Mucosa of descending colon (tissue), 3 donors: ENCODE measurements around the gene FJX1. TPM values are rescaled to one million over a fixed set of nuclear protein-coding genes. Genes with fewer than 3 reads are reported as not detected.

ENCODE experiments used
- ATAC-seq: fragments of 200-7000 bp; cut with Tn5 transposase; one replicate; pipeline ENCODE4 v1.9.1; 2020; ENCODE audit warnings: mild to moderate bottlenecking, moderate library complexity
- DNase-seq, 3 donors: peaks; one replicate each; pipeline ENCODE4 v3.0.0-alpha.2; 2020
- H3K36me3 ChIP-seq: fragments of 200-600 bp; one replicate; pipeline ENCODE4 v1.8.0; 2021; ENCODE audit warnings: low read depth, mild to moderate bottlenecking
- H3K4me1 ChIP-seq: fragments of 200-600 bp; one replicate; pipeline ENCODE4 v1.8.0; 2021; ENCODE audit warnings: low read depth, mild to moderate bottlenecking
- H3K4me3 ChIP-seq: fragments of 200-600 bp; one replicate; pipeline ENCODE4 v1.8.0; 2021; ENCODE audit warnings: mild to moderate bottlenecking
- H3K9me3 ChIP-seq: fragments of 200-600 bp; one replicate; pipeline ENCODE4 v1.8.0; 2021; ENCODE audit warnings: mild to moderate bottlenecking
- intact Hi-C, 2 donors: fragments of 100-400 bp; cut with DNase I in 1 of 2; cut with micrococcal nuclease in 1 of 2; formaldehyde crosslinking; loops; one replicate each; pipeline versions ENCODE4 v1.11.0 to v1.11.1; 2022; cut with DNase I, micrococcal nuclease
- total RNA-seq, 3 donors: library from RNA; stranded (reverse); fragmentation: NEBNext Ultra II Directional in 2 of 3; extraction: Animal tissue kit (Norgen Biotek cat#: 25700) in 2 of 3; gene quantifications; one replicate each; pipeline versions ENCODE4 v1.2.1 to v1.2.4, GENCODE V29; 2021 to 2023
- TF ChIP-seq, protein P1 (sequence below): fragments of 200-600 bp; IDR thresholded peaks from one replicate; pipeline ENCODE4 v1.8.0; 2022; ENCODE audit warnings: antibody characterized with exemption, mild to moderate bottlenecking
- donor health status: DM: no; HTN: no; CAD: no; lungs with moderate emphysema.
- donor health status: DM: no; HTN: no; CAD: no.
- donor health status: DM: no; HTN: yes; CAD: no.

FJX1 gene
- total RNA-seq, 3 donors from 2014 or later = 0.36 to 1.7 (median 0.84) TPM

- TF ChIP-seq, protein P1, sequence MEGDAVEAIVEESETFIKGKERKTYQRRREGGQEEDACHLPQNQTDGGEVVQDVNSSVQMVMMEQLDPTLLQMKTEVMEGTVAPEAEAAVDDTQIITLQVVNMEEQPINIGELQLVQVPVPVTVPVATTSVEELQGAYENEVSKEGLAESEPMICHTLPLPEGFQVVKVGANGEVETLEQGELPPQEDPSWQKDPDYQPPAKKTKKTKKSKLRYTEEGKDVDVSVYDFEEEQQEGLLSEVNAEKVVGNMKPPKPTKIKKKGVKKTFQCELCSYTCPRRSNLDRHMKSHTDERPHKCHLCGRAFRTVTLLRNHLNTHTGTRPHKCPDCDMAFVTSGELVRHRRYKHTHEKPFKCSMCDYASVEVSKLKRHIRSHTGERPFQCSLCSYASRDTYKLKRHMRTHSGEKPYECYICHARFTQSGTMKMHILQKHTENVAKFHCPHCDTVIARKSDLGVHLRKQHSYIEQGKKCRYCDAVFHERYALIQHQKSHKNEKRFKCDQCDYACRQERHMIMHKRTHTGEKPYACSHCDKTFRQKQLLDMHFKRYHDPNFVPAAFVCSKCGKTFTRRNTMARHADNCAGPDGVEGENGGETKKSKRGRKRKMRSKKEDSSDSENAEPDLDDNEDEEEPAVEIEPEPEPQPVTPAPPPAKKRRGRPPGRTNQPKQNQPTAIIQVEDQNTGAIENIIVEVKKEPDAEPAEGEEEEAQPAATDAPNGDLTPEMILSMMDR = no peak
- ATAC-seq (no peak), DNase-seq (no peak)
- Histone ChIP-seq H3K4me3 (no peak overlapping the region), H3K9me3 (no peaks in the 10 kb centered on the region), H3K36me3 (no peaks in the 10 kb centered on the region), H3K4me1 (no peaks in the 10 kb centered on the region)
- intact Hi-C loops = no loop called here
These were observed 13.6 kb downstream of the FJX1 start for GRCh38 chr11:35631891-35632290.

DNA sequence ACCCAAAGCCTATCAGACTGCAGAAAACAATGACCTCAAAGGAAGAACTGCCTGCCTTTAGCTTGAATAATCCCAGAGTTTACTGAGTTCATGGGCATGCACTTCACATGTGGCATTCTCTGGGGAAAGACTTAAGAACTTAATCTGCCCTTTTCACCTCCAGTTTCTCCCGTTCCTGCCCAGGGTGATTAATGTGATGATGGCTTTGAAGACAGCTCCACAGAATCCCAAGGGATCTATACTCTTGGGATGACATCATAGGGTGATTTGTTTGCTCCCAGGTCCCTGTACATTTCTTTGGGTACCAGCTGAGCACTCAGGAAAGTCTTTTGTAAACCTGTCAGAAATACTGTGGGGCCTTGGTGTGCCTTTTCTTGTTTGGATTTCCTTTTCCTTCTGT, 14.0 kb downstream of the FJX1 start:
- TF ChIP-seq, protein P1 = no peak
- ATAC-seq (no peak), DNase-seq (no peak)
- Histone ChIP-seq H3K36me3 (no peaks in the 10 kb centered on the region), H3K9me3 (no peaks in the 10 kb centered on the region), H3K4me1 (no peaks in the 10 kb centered on the region), H3K4me3 (no peak overlapping the region)
- intact Hi-C loops = no loop called here

- TF ChIP-seq, protein P1 = no peak
- Histone ChIP-seq H3K36me3 (no peaks in the 10 kb centered on the region), H3K4me1 (no peaks in the 10 kb centered on the region), H3K4me3 (no peak overlapping the region), H3K9me3 (no peaks in the 10 kb centered on the region)
- ATAC-seq (no peak), DNase-seq (no peak)
- intact Hi-C loops = no loop called here
These were observed 15.7 kb downstream of the FJX1 start for GRCh38 chr11:35633827-35634423.

- Histone ChIP-seq H3K9me3 (no peaks in the 10 kb centered on the region), H3K4me1 (no peaks in the 10 kb centered on the region), H3K4me3 (no peak overlapping the region), H3K36me3 (no peaks in the 10 kb centered on the region)
- TF ChIP-seq, protein P1 = no peak
- ATAC-seq = no peak
- intact Hi-C loops = no loop called here
- no peak for DNase-seq
These were observed 17.7 kb downstream of the FJX1 start for GRCh38 chr11:35635933-35636332.

DNA sequence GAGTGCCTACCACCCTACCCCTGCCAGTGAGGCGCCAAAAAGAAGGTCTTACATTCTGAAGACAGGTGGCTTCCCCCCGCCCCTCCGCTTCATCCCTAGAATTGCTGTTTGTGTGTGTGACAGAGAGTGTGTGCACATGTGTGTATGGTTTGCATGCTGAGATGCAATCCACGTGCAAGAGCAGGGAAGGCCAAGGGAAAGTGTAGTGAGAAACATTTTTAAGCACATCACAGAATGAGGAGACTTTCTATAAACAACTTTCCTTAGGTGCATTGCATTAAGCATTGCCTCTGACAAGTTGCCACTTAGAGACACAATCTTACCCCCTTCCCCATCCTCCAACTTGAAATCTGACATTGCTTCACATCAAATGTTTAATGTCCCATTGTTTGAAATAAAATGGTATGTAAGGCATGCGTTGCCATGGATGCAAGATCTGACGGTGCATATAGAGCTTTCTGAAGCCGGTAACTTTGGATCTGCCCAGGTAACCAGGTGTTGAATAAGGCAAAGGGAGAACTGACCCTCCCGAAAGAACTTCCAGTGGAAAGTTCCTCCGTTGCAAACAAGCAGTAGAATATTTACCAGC, 21.4 kb downstream of the FJX1 start:
- no peak overlapping the region for H3K4me3 ChIP-seq
- H3K9me3 ChIP-seq = no peaks in the 10 kb centered on the region
- no peaks in the 10 kb centered on the region for H3K4me1 ChIP-seq
- H3K36me3 ChIP-seq = no peaks in the 10 kb centered on the region
- TF ChIP-seq, protein P1 = no peak
- no peak for DNase-seq
- intact Hi-C loops = no loop called here
- no peak for ATAC-seq
